SK-N-SH (cell line): Measurements from ENCODE around the gene RPL28. TPM values are rescaled to one million over a fixed set of nuclear protein-coding genes. Genes with fewer than 3 reads are reported as not detected.

Experiments
- CTCF ChIA-PET: fragments of 300-600, 350-600 bp; formaldehyde crosslinking; extraction: SDS; loops from one replicate; lab custom pipeline; 2021; lab: Yijun Ruan, JAX
- POLR2A ChIA-PET: fragments of 350-600 bp; sonication (Branson Sonifier 250); formaldehyde crosslinking; extraction: SDS; loops from one replicate; lab custom pipeline; 2020; ENCODE audit warnings: antibody characterized with exemption, inconsistent platforms; lab: Yijun Ruan, JAX
- DNase-seq: peaks from one replicate; pipeline ENCODE4 v3.0.0; 2012
- H2AFZ ChIP-seq: fragments of 200-600 bp; sonication (generic); 2 replicates; pipeline ENCODE4 v1.8.1; 2016; ENCODE audit warnings: antibody characterized with exemption, mild to moderate bottlenecking, low read depth
- H3F3A ChIP-seq: fragments of 200-600 bp; sonication (generic); replicated peaks from 2 replicates; pipeline ENCODE3; 2016; ENCODE audit warnings: antibody characterized with exemption, mild to moderate bottlenecking; ENCODE audit not compliant: insufficient read depth
- H3K27ac ChIP-seq, 2 experiments: fragments of 200-500 bp in 1 of 2; fragments of 200-600 bp in 1 of 2; sonication (Bioruptor generic) in 1 of 2; sonication (generic), shearing (Covaris generic) in 1 of 2; 2 replicates each; pipeline versions ENCODE4 v1.5.1 to v1.6.1; 2014 to 2016; ENCODE audit warnings: low read depth in 2 of 2, inconsistent platforms in 1 of 2, low read length in 1 of 2, mild to moderate bottlenecking in 1 of 2, mixed read lengths in 1 of 2
- H3K27me3 ChIP-seq: fragments of 200-600 bp; sonication (generic), shearing (Covaris generic); 2 replicates; pipeline ENCODE4 v1.6.1; 2016; ENCODE audit warnings: mixed run types; ENCODE audit not compliant: insufficient read depth
- H3K36me3 ChIP-seq, 2 experiments: fragments of 200-500 bp in 1 of 2; fragments of 200-600 bp in 1 of 2; sonication (Bioruptor generic) in 1 of 2; sonication (generic) in 1 of 2; replicated peaks in 1 of 2; 2 replicates each; pipeline versions ENCODE3 to v1.5.1; 2014 to 2016; ENCODE audit warnings: low read length in 1 of 2, mild to moderate bottlenecking in 1 of 2; ENCODE audit not compliant: insufficient read depth in 2 of 2, control insufficient read depth in 1 of 2
- H3K4me1 ChIP-seq, 2 experiments: fragments of 200-500 bp in 1 of 2; fragments of 200-600 bp in 1 of 2; sonication (Bioruptor generic) in 1 of 2; sonication (generic), shearing (Covaris generic) in 1 of 2; 2 replicates each; pipeline versions ENCODE4 v1.5.1 to v1.6.1; 2014 to 2016; ENCODE audit warnings: low read depth in 1 of 2, low read length in 1 of 2, mixed run types in 1 of 2; ENCODE audit not compliant: insufficient read depth in 2 of 2, control insufficient read depth in 1 of 2
- H3K4me2 ChIP-seq: fragments of 200-600 bp; sonication (generic), shearing (Covaris generic); 2 replicates; pipeline ENCODE4 v1.6.1; 2017; ENCODE audit warnings: mixed run types
- H3K4me3 ChIP-seq, 2 experiments: fragments of 200-500 bp in 1 of 2; fragments of 200-600 bp in 1 of 2; sonication (Bioruptor generic) in 1 of 2; sonication (generic), shearing (Covaris generic) in 1 of 2; 2 replicates each; pipeline versions ENCODE4 v1.5.1 to v1.8.1; 2014 to 2016; ENCODE audit warnings: low read depth in 2 of 2, inconsistent platforms in 1 of 2, low read length in 1 of 2, mild to moderate bottlenecking in 1 of 2, mixed read lengths in 1 of 2, moderate library complexity in 1 of 2
- H3K79me2 ChIP-seq: fragments of 200-600 bp; sonication (generic); 2 replicates; pipeline ENCODE4 v1.8.1; 2017; ENCODE audit warnings: mild to moderate bottlenecking; ENCODE audit not compliant: insufficient read depth
- H3K9ac ChIP-seq: fragments of 200-600 bp; sonication (generic); 2 replicates; pipeline ENCODE4 v1.6.1; 2017; ENCODE audit warnings: mixed run types
- H3K9me2 ChIP-seq: fragments of 200-600 bp; sonication (generic); 2 replicates; pipeline ENCODE4 v1.6.1; 2017; ENCODE audit warnings: mixed run types
- H3K9me3 ChIP-seq: fragments of 200-600 bp; sonication (generic); 2 replicates; pipeline ENCODE4 v1.6.1; 2017; ENCODE audit warnings: mixed run types, mild to moderate bottlenecking, moderate library complexity
- H4K20me1 ChIP-seq: fragments of 200-600 bp; sonication (generic); 2 replicates; pipeline ENCODE4 v1.6.1; 2017; ENCODE audit warnings: mild to moderate bottlenecking, mixed run types; ENCODE audit not compliant: insufficient read depth
- CHD2 ChIP-seq: fragments of 150-350 bp; IDR thresholded peaks from 2 replicates; pipeline ENCODE4 v1.6.1; 2018; ENCODE audit warnings: low read length; ENCODE audit not compliant: partially characterized antibody
- GATA2 ChIP-seq: sonication (generic); formaldehyde crosslinking; IDR thresholded peaks from 2 replicates; pipeline ENCODE4 v1.5.0; 2020; ENCODE audit warnings: mild to moderate bottlenecking, missing genetic modification reagents
- MXI1 ChIP-seq: IDR thresholded peaks from 2 replicates; pipeline ENCODE4 v1.6.1; 2012; ENCODE audit warnings: mild to moderate bottlenecking, low read depth, low read length, improper control_type of control experiment
- SIN3A ChIP-seq: IDR thresholded peaks from 2 replicates; pipeline ENCODE4 v1.6.1; 2012; ENCODE audit warnings: low read depth, mild to moderate bottlenecking, low read length, moderate library complexity, borderline replicate concordance
- TEAD4 ChIP-seq: IDR thresholded peaks from 2 replicates; pipeline ENCODE4 v1.4.0; 2012; ENCODE audit warnings: mild to moderate bottlenecking, borderline replicate concordance; ENCODE audit not compliant: insufficient read depth
- WGBS: methylation state at CpG from one replicate; pipeline ENCODE4 v1.1.6; 2017; ENCODE audit warnings: low lambda C conversion rate; 5-methylcytosine and 5-hydroxymethylcytosine counted together
- polyA plus RNA-seq, 3 experiments: library from polyadenylated mRNA; depleted of rRNA; stranded (reverse); fragments of >200 nt; gene quantifications; 2 replicates each; pipeline ENCODE4 v1.2.3, GENCODE V29; 2012

RPL28 gene
- polyA plus RNA-seq, 1 of the 3 experiments (the other 2 are of a cell fraction) = 2,368 TPM

DNA sequence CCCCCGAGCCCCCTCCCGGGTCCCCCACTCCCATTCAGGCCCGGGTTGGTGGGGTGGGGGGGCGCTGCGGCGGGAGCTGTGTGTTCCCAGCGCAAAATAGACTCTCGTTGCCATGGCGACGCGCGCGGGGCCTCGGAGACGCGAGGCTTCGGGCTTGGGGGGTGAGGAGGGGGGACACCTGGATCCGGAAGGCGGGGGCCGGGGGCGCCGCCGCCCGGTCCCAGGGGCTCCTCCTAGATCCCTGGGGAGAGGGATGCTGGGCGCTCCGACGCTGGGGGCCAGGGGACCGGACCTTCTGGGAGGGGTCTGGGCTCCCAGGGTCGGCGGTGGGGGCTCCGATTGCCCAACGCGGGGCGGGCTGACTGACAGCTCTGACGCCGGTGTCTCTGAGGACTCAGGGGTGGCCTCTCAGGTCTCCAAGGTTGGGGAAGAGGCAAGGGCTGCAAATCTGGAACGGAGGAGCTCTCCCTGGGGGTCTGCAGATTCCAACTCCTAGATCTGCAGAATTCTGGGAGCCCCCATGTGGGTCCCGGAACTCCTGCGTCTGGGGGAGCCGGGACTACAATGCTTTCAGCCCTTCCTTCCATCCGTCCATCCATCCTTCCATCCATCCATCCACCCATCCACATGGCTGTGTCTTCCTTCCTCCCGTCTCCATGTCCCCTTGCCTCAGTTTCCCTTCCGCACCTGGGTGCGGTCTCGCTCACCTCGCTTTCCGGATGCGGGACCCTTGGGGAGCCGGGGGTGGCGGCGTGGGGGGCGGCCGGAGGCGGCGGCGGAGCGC, 66.4 kb downstream of the RPL28 start:
- H3K79me2 ChIP-seq = no peaks in the 10 kb centered on the region
- peak; percentile 61 for DNase-seq
- TF ChIP-seq SIN3A (no peak), CHD2 (no peak), GATA2 (CRISPR knock-in tag) (no peak), TEAD4 (no peak), MXI1 (no peak)
- no peak overlapping the region for H3K9ac ChIP-seq
- H3K4me3 ChIP-seq = peak overlapping the region; percentile 32 to 36; a peak in 2 of 4 replicates
- H3K9me2 ChIP-seq = no peaks in the 10 kb centered on the region
- no peaks in the 10 kb centered on the region for H3K9me3 ChIP-seq
- no peak overlapping the region for H2AFZ ChIP-seq
- peaks cover 16% of the 10 kb centered on the region for H3K27me3 ChIP-seq
- H4K20me1 ChIP-seq = peaks cover 17% of the 10 kb centered on the region
- POLR2A ChIA-PET = interaction anchor here (1.1 kb wide), 1 partner anchor 10 kb away, joined by 5 read pairs; the partner anchor contains the start of gene ISOC2
- no peak overlapping the region for H3K27ac ChIP-seq
- peaks cover 0 to 14% of the 10 kb centered on the region in 2 experiments; a peak in 2 of 4 replicates for H3K4me1 ChIP-seq
- no peaks in the 10 kb centered on the region for H3K36me3 ChIP-seq
- WGBS = 12% methylated on average over 38 of the region's 57 CpGs
- H3F3A ChIP-seq = peaks cover 15% of the 10 kb centered on the region
- peak overlapping the region; percentile 68; the same call in 1 of the 2 replicates for H3K4me2 ChIP-seq
- CTCF ChIA-PET = interaction anchor here (0.6 to 4.0 kb wide), 9 partner anchors 11 to 311 kb away, joined by 3 to 26 read pairs (median 5); no protein-coding TSS in a partner anchor

Other genes with a start within 250 kb of the RPL28 start
- gene TNNT1, start 236.7 kb upstream of the RPL28 start, polyA plus RNA-seq (2012; rRNA removed) = 27.1 and 39.5 TPM in 2 replicates
- gene TNNI3, start 228.2 kb upstream of the RPL28 start, polyA plus RNA-seq (2012; rRNA removed) = 9.1 and 11.4 TPM in 2 replicates
- 2.4 and 2.5 TPM in 2 replicates for gene DNAAF3, start 219.3 kb upstream of the RPL28 start, polyA plus RNA-seq (2012; rRNA removed)
- gene SYT5, start 205.6 kb upstream of the RPL28 start, polyA plus RNA-seq (2012; rRNA removed) = 0.21 and 0.39 TPM in 2 replicates
- gene PTPRH, start 176.4 kb upstream of the RPL28 start, polyA plus RNA-seq (2012; rRNA removed) = 0.86 and 1.1 TPM in 2 replicates
- gene TMEM86B, start 157.2 kb upstream of the RPL28 start, polyA plus RNA-seq (2012; rRNA removed) = 2.0 and 3.0 TPM in 2 replicates
- 44.9 and 47.8 TPM in 2 replicates for gene PPP6R1, start 126.9 kb upstream of the RPL28 start, polyA plus RNA-seq (2012; rRNA removed)
- 51.7 and 55.4 TPM in 2 replicates for gene HSPBP1, start 105.8 kb upstream of the RPL28 start, polyA plus RNA-seq (2012; rRNA removed)
- 32.2 and 49.7 TPM in 2 replicates for gene BRSK1, start 101.9 kb upstream of the RPL28 start, polyA plus RNA-seq (2012; rRNA removed)
- not detected in 2 replicates for gene TMEM150B, start 60.6 kb upstream of the RPL28 start, polyA plus RNA-seq (2012; rRNA removed)
- 14.0 and 14.4 TPM in 2 replicates for gene KMT5C, start 46.1 kb upstream of the RPL28 start, polyA plus RNA-seq (2012; rRNA removed)
- 0.58 and 0.74 TPM in 2 replicates for gene COX6B2, start 31.2 kb upstream of the RPL28 start, polyA plus RNA-seq (2012; rRNA removed)
- gene GARIN5B, start 22.7 kb upstream of the RPL28 start, polyA plus RNA-seq (2012; rRNA removed) = not detected in 2 replicates
- 13.2 and 16.1 TPM in 2 replicates for gene IL11, start 15.5 kb upstream of the RPL28 start, polyA plus RNA-seq (2012; rRNA removed)
- gene TMEM190, start 9.1 kb upstream of the RPL28 start, polyA plus RNA-seq (2012; rRNA removed) = 0.77 and 0.91 TPM in 2 replicates
- gene TMEM238, start 1.6 kb upstream of the RPL28 start, polyA plus RNA-seq (2012; rRNA removed) = 0.08 and 0.12 TPM in 2 replicates
- gene UBE2S, start 21.9 kb downstream of the RPL28 start, polyA plus RNA-seq (2012; rRNA removed) = 84.7 and 133 TPM in 2 replicates
- gene SHISA7, start 57.4 kb downstream of the RPL28 start, polyA plus RNA-seq (2012; rRNA removed) = 0.02 TPM in 1 of 2 replicates, not detected in the other
- 60.9 and 65.4 TPM in 2 replicates for gene ISOC2, start 75.7 kb downstream of the RPL28 start, polyA plus RNA-seq (2012; rRNA removed)
- gene C19orf85, start 78.8 kb downstream of the RPL28 start, polyA plus RNA-seq (2012; rRNA removed) = not detected in 2 replicates
- 0.73 and 1.6 TPM in 2 replicates for gene ZNF628, start 90.7 kb downstream of the RPL28 start, polyA plus RNA-seq (2012; rRNA removed)
- gene NAT14, start 99.3 kb downstream of the RPL28 start, polyA plus RNA-seq (2012; rRNA removed) = 84.4 and 89.9 TPM in 2 replicates
- 2.6 and 4.9 TPM in 2 replicates for gene SSC5D, start 102.5 kb downstream of the RPL28 start, polyA plus RNA-seq (2012; rRNA removed)
- gene SBK2, start 151.2 kb downstream of the RPL28 start, polyA plus RNA-seq (2012; rRNA removed) = 0.20 and 0.28 TPM in 2 replicates
- gene SBK3, start 159.6 kb downstream of the RPL28 start, polyA plus RNA-seq (2012; rRNA removed) = 0.03 and 0.05 TPM in 2 replicates
- 3.5 and 5.9 TPM in 2 replicates for gene ZNF579, start 194.9 kb downstream of the RPL28 start, polyA plus RNA-seq (2012; rRNA removed)
- gene FIZ1, start 213.6 kb downstream of the RPL28 start, polyA plus RNA-seq (2012; rRNA removed) = 5.2 and 5.7 TPM in 2 replicates
- gene ZNF524, start 214.4 kb downstream of the RPL28 start, polyA plus RNA-seq (2012; rRNA removed) = 7.2 and 7.3 TPM in 2 replicates
- 3.4 and 5.0 TPM in 2 replicates for gene ZNF865, start 219.7 kb downstream of the RPL28 start, polyA plus RNA-seq (2012; rRNA removed)
- 5.0 and 5.5 TPM in 2 replicates for gene ZNF784, start 238.6 kb downstream of the RPL28 start, polyA plus RNA-seq (2012; rRNA removed)